D721Med (cell line): ENCODE results near the gene FBXO5.
"Not testable (repeated sequence)": the region's sequence is repeated elsewhere in the genome, so short reads cannot be mapped to it uniquely, and the experiment has no call there.

Experiments
- DNase-seq: peaks from one replicate; pipeline ENCODE4 v3.0.0; 2011; ENCODE audit warnings: low spot score; ENCODE audit not compliant: insufficient read length
- FAIRE-seq: peaks from 2 replicates; lab custom pipeline; 2011; peaks lifted over from hg19 to GRCh38; lab: Jason Lieb, UNC
- CTCF ChIP-seq: IDR thresholded peaks from 2 replicates; pipeline ENCODE4 v1.5.1; 2012; ENCODE audit warnings: mild to moderate bottlenecking, control low read depth; ENCODE audit not compliant: insufficient read depth; ENCODE audit errors: missing control alignments

The FBXO5 gene

GRCh38 chr6:152986978-152987377, 4.1 kb upstream of the FBXO5 start:
- TF ChIP-seq CTCF, result no peak
- FAIRE-seq, result no peak
- no peak for DNase-seq

- FAIRE-seq, DNase-seq: not testable (repeated sequence)
Observed at GRCh38 chr6:152985300-152985699, 2.5 kb upstream of the FBXO5 start.

GRCh38 chr6:152984513-152984872, 1.7 kb upstream of the FBXO5 start:
- DNase-seq, result no peak
- no peak for FAIRE-seq

DNA sequence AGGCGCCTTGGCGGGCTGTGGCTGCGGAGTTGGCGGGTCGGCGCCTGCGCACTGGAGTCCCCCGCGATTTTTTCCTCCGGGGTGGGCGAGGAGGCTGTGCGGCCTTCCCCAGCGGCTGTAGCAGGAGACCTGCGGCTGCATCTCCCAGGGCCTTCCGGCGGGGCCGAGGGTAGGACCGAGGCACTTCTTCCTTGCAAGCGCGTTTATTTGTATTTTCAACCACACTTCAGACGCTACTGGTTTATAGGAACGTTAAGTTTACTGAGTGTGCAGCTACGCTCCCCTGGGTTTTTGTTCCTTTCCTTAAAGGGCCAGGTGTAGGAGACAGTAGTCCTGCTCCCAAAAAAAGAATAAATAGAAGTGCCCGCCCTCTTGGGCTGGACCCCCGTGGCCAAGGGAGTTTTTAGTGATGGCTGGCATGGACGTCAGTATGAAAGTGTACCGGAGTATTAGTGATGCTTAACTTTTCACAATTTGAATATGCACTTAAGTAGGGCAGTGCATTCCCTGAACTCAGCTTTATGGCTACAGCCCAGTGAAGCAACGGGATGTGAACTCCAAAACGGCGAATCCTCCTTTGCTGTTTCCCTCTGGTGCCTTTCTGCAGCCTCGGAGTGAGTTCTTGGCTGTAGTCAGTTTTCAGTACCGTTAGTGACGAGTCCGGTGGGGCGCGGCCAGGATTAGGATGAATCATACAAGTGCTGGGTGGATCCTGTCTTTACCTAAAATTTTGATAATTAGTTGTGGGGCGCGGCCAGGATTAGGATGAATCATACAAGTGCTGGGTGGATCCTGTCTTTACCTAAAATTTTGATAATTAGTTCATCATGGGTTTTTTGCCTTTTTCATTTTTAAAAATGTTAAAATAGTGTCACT, 1.0 kb upstream of the FBXO5 start:
- peak; percentile 46 for DNase-seq
- TF ChIP-seq CTCF, result no peak
- no peak for FAIRE-seq

More at GRCh38 chr6:152984513-152984872, 1.7 kb upstream of the FBXO5 start:
- TF ChIP-seq CTCF, result no peak

GRCh38 chr6:152981989-152982903, 595 bp downstream of the FBXO5 start:
- no peak for DNase-seq
- FAIRE-seq, result no peak
- TF ChIP-seq CTCF, result no peak

DNA sequence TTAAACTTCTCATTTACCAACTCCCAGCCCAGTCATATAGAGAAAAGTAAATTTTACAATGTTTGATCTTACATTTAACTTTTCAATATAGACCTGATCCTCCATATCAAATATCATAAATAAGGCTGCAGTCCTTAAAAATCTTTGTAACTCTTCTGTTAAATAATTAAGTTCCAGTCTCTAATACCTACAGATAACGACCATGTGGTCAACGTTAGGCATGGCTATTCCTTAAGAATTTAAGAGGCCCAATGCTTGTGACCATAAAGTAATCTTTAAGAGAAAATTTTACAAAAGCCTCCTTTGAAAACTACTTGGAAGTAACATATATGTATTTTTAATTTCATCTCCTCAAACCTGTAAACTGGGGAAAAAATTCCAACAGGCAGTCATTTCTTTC, 1.6 kb downstream of the FBXO5 start:
- FAIRE-seq (no peak), DNase-seq (no peak)
- no peak for TF ChIP-seq CTCF

DNA sequence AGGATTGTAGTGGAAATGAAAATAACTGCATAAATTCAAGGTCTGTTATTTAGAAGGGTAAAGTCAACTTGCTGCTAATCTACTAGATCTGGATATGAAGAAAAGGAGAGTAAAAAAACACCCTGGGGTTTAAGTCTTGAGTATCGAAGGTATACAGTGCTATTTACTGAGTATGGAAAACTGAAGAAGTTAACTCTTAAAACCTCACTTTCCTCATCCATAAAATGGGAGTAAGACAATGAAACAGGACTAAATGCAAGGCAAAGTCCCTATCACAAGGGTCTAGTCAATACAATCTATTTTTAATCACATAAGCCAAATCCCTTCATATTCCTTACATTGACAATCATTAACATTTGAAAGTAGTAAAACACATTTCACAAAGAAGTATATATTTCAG, 2.2 kb downstream of the FBXO5 start:
- TF ChIP-seq CTCF, result no peak
- FAIRE-seq (peak; percentile 11), DNase-seq (no peak)
